Measurements from ENCODE around the gene KDM4B. TPM values are rescaled to one million over a fixed set of nuclear protein-coding genes. Genes with fewer than 3 reads are reported as not detected.

Gene KDM4B
- total RNA-seq, 1 donor, result 22.1 TPM

GRCh38 chr19:4970558-4971423, 1.9 kb downstream of the KDM4B start:
- H3K4me3 ChIP-seq (ENCODE audit: insufficient read depth, low read length), result peak overlapping the region; percentile 80
- H2AFZ ChIP-seq (ENCODE audit: low read length), result no peak overlapping the region
- DNase-seq (ENCODE audit: insufficient read length, low spot score, missing footprints), result peak; percentile 92
- no peaks in the 10 kb centered on the region for H3K9me3 ChIP-seq (ENCODE audit: low read depth, low read length)
- no peaks in the 10 kb centered on the region for H3K27me3 ChIP-seq (ENCODE audit: insufficient read depth, low read length)
- H3K4me2 ChIP-seq (ENCODE audit: insufficient read depth, low read length), result peak overlapping the region; percentile 97
- peaks cover 38% of the 10 kb centered on the region for H3K4me1 ChIP-seq (ENCODE audit: insufficient read depth, low read length)
- peak overlapping the region; percentile 3 for H3K27ac ChIP-seq (ENCODE audit: low read depth, low read length)
- no peak for TF ChIP-seq CTCF (IDR thresholded peaks at IDR 0.05; ENCODE audit: extremely low read depth, low read depth, low read length)
- H3K79me2 ChIP-seq (ENCODE audit: insufficient read depth, low read length), result peaks cover 61% of the 10 kb centered on the region
- no peaks in the 10 kb centered on the region for H3K36me3 ChIP-seq (ENCODE audit: insufficient read depth, low read length)
- H4K20me1 ChIP-seq (ENCODE audit: insufficient read depth, low read length), result peaks cover 43% of the 10 kb centered on the region

GRCh38 chr19:4971424-4971793, 2.5 kb downstream of the KDM4B start:
- Histone ChIP-seq H3K27me3 (ENCODE audit: insufficient read depth, low read length) (no peaks in the 10 kb centered on the region), H3K4me3 (ENCODE audit: insufficient read depth, low read length) (peak overlapping the region; percentile 80), H3K4me1 (ENCODE audit: insufficient read depth, low read length) (peaks cover 42% of the 10 kb centered on the region), H3K4me2 (ENCODE audit: insufficient read depth, low read length) (peak overlapping the region; percentile 97), H3K36me3 (ENCODE audit: insufficient read depth, low read length) (no peaks in the 10 kb centered on the region), H3K27ac (ENCODE audit: low read depth, low read length) (peak overlapping the region; percentile 3), H2AFZ (ENCODE audit: low read length) (no peak overlapping the region), H3K79me2 (ENCODE audit: insufficient read depth, low read length) (peaks cover 67% of the 10 kb centered on the region), H4K20me1 (ENCODE audit: insufficient read depth, low read length) (peaks cover 44% of the 10 kb centered on the region), H3K9me3 (ENCODE audit: low read depth, low read length) (no peaks in the 10 kb centered on the region)
- DNase-seq (ENCODE audit: insufficient read length, low spot score, missing footprints), result peak; percentile 92
- TF ChIP-seq CTCF (IDR thresholded peaks at IDR 0.05; ENCODE audit: extremely low read depth, low read depth, low read length), result no peak

GRCh38 chr19:4971816-4972495, 3.0 kb downstream of the KDM4B start:
- no peaks in the 10 kb centered on the region for H3K9me3 ChIP-seq (ENCODE audit: low read depth, low read length)
- no peaks in the 10 kb centered on the region for H3K36me3 ChIP-seq (ENCODE audit: insufficient read depth, low read length)
- H2AFZ ChIP-seq (ENCODE audit: low read length), result no peak overlapping the region
- H4K20me1 ChIP-seq (ENCODE audit: insufficient read depth, low read length), result peaks cover 46% of the 10 kb centered on the region
- H3K4me3 ChIP-seq (ENCODE audit: insufficient read depth, low read length), result no peak overlapping the region
- H3K4me1 ChIP-seq (ENCODE audit: insufficient read depth, low read length), result peaks cover 48% of the 10 kb centered on the region
- peak; percentile 72 for DNase-seq (ENCODE audit: insufficient read length, low spot score, missing footprints)
- no peak for TF ChIP-seq CTCF (IDR thresholded peaks at IDR 0.05; ENCODE audit: extremely low read depth, low read depth, low read length)
- H3K79me2 ChIP-seq (ENCODE audit: insufficient read depth, low read length), result peaks cover 72% of the 10 kb centered on the region
- no peak overlapping the region for H3K4me2 ChIP-seq (ENCODE audit: insufficient read depth, low read length)
- no peaks in the 10 kb centered on the region for H3K27me3 ChIP-seq (ENCODE audit: insufficient read depth, low read length)
- H3K27ac ChIP-seq (ENCODE audit: low read depth, low read length), result no peak overlapping the region
